Astrocyte (in vitro differentiated cells and primary cell): ENCODE data around the gene TGFBRAP1. TPM values are rescaled to one million over a fixed set of nuclear protein-coding genes. Genes with fewer than 3 reads are reported as not detected.
A peak's percentile ranks its signal among the peaks of the same experiment; 100 is the strongest.

Experiments used
- DNase-seq: peaks from one replicate; pipeline ENCODE4 v3.0.0-alpha.2; 2010; ENCODE audit warnings: low read depth
- FAIRE-seq: peaks from 2 replicates; lab custom pipeline; 2011; peaks lifted over from hg19 to GRCh38; lab: Jason Lieb, UNC
- H2AFZ ChIP-seq: 2 replicates; pipeline ENCODE4 v1.6.0; 2012; ENCODE audit warnings: low read depth, low read length, inconsistent platforms
- H3K27ac ChIP-seq: 2 replicates; pipeline ENCODE4 v1.5.1; 2011; ENCODE audit warnings: low read depth, low read length, inconsistent platforms
- H3K27me3 ChIP-seq: 2 replicates; pipeline ENCODE4 v1.6.0; 2011; ENCODE audit warnings: low read length, inconsistent platforms; ENCODE audit not compliant: insufficient read depth
- H3K36me3 ChIP-seq: 2 replicates; pipeline ENCODE4 v1.5.1; 2011; ENCODE audit warnings: low read length, inconsistent platforms; ENCODE audit not compliant: insufficient read depth
- H3K4me1 ChIP-seq: 2 replicates; pipeline ENCODE4 v1.5.1; 2011; ENCODE audit warnings: low read length, inconsistent platforms; ENCODE audit not compliant: insufficient read depth
- H3K4me2 ChIP-seq: 2 replicates; pipeline ENCODE4 v1.6.0; 2012; ENCODE audit warnings: low read length, inconsistent platforms
- H3K4me3 ChIP-seq: 2 replicates; pipeline ENCODE4 v1.5.1; 2011; ENCODE audit warnings: low read depth, mild to moderate bottlenecking, low read length, inconsistent platforms; ENCODE audit not compliant: insufficient read depth
- H3K79me2 ChIP-seq: 2 replicates; pipeline ENCODE4 v1.6.0; 2012; ENCODE audit warnings: mild to moderate bottlenecking, low read length, inconsistent platforms; ENCODE audit not compliant: insufficient read depth
- H3K9ac ChIP-seq: 2 replicates; pipeline ENCODE4 v1.6.0; 2012; ENCODE audit warnings: mild to moderate bottlenecking, low read length, inconsistent platforms
- H3K9me3 ChIP-seq: 2 replicates; pipeline ENCODE4 v1.5.1; 2012; ENCODE audit warnings: low read depth, mild to moderate bottlenecking, low read length, inconsistent platforms; ENCODE audit not compliant: insufficient read depth
- H4K20me1 ChIP-seq: 2 replicates; pipeline ENCODE4 v1.6.0; 2012; ENCODE audit warnings: low read length, inconsistent platforms; ENCODE audit not compliant: insufficient read depth
- H3K27ac Mint-ChIP-seq: one replicate; pipeline ENCODE4 v1.8.0; 2021; ENCODE audit warnings: mild to moderate bottlenecking, mixed read lengths; ENCODE audit not compliant: unreplicated experiment
- H3K27me3 Mint-ChIP-seq: one replicate; pipeline ENCODE4 v1.8.0; 2021; ENCODE audit warnings: low read depth, mixed read lengths; ENCODE audit not compliant: unreplicated experiment
- H3K36me3 Mint-ChIP-seq: one replicate; pipeline ENCODE4 v1.8.0; 2021; ENCODE audit warnings: low read depth, mixed read lengths; ENCODE audit not compliant: unreplicated experiment
- H3K4me1 Mint-ChIP-seq: one replicate; pipeline ENCODE4 v1.8.0; 2021; ENCODE audit warnings: low read depth, mixed read lengths; ENCODE audit not compliant: unreplicated experiment
- H3K4me3 Mint-ChIP-seq: one replicate; pipeline ENCODE4 v1.8.0; 2021; ENCODE audit warnings: mild to moderate bottlenecking, moderate library complexity, mixed read lengths; ENCODE audit not compliant: unreplicated experiment
- H3K9me3 Mint-ChIP-seq: one replicate; pipeline ENCODE4 v1.8.0; 2021; ENCODE audit warnings: mild to moderate bottlenecking, mixed read lengths; ENCODE audit not compliant: unreplicated experiment
- EZH2 ChIP-seq: IDR thresholded peaks from 2 replicates; pipeline ENCODE4 v1.6.1; 2012; ENCODE audit warnings: mild to moderate bottlenecking, low read length, inconsistent platforms; ENCODE audit not compliant: insufficient read depth
- total RNA-seq: library from RNA; stranded (reverse); gene quantifications from 2 replicates; pipeline ENCODE4 v1.2.1, GENCODE V29; 2021
- TF ChIP-seq, protein P1 (sequence below): IDR thresholded peaks from 2 replicates; pipeline ENCODE4 v1.5.1; 2011; ENCODE audit warnings: low read depth, mild to moderate bottlenecking, inconsistent platforms, low read length, moderate library complexity; ENCODE audit not compliant: insufficient read depth

Gene TGFBRAP1
- total RNA-seq, 1 donor from 2014 or later, result 25.1 TPM

DNA sequence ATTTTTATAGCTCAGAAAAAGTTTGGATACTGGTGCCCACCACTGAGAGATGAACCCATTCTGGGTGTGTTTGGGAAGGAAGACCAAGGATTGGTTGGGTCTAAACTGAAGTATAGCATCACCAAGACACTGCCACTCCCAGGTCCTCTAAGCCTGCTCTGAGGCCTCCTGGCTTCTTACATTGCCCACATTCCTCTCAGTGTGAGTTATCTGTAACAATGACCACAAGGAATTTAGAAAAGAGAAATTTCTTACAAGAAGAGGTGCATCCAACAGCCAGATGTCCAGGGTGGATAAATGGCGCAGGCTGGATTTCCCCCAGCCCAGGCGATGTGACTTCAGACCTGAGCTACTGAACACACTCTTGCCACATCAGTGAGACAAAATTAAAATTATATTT, 89.6 kb downstream of the TGFBRAP1 start:
- Mint-ChIP-seq H3K4me1 (peaks cover 24% of the 10 kb centered on the region), H3K27ac (peak overlapping the region; percentile 98), H3K9me3 (peaks cover 4% of the 10 kb centered on the region), H3K4me3 (no peak overlapping the region), H3K27me3 (peaks cover 2% of the 10 kb centered on the region), H3K36me3 (no peaks in the 10 kb centered on the region)
- Histone ChIP-seq H3K27me3 (no peaks in the 10 kb centered on the region), H3K9me3 (no peaks in the 10 kb centered on the region), H3K36me3 (no peaks in the 10 kb centered on the region), H3K9ac (no peak overlapping the region), H3K4me3 (no peak overlapping the region), H4K20me1 (no peaks in the 10 kb centered on the region), H3K79me2 (no peaks in the 10 kb centered on the region), H3K27ac (peak overlapping the region; percentile 28), H2AFZ (no peak overlapping the region), H3K4me1 (peaks cover 14% of the 10 kb centered on the region), H3K4me2 (peak overlapping the region; percentile 10)
- TF ChIP-seq, protein P1, sequence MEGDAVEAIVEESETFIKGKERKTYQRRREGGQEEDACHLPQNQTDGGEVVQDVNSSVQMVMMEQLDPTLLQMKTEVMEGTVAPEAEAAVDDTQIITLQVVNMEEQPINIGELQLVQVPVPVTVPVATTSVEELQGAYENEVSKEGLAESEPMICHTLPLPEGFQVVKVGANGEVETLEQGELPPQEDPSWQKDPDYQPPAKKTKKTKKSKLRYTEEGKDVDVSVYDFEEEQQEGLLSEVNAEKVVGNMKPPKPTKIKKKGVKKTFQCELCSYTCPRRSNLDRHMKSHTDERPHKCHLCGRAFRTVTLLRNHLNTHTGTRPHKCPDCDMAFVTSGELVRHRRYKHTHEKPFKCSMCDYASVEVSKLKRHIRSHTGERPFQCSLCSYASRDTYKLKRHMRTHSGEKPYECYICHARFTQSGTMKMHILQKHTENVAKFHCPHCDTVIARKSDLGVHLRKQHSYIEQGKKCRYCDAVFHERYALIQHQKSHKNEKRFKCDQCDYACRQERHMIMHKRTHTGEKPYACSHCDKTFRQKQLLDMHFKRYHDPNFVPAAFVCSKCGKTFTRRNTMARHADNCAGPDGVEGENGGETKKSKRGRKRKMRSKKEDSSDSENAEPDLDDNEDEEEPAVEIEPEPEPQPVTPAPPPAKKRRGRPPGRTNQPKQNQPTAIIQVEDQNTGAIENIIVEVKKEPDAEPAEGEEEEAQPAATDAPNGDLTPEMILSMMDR, result no peak
- no peak for TF ChIP-seq EZH2
- DNase-seq (peak; percentile 97), FAIRE-seq (peak; percentile 99)

DNA sequence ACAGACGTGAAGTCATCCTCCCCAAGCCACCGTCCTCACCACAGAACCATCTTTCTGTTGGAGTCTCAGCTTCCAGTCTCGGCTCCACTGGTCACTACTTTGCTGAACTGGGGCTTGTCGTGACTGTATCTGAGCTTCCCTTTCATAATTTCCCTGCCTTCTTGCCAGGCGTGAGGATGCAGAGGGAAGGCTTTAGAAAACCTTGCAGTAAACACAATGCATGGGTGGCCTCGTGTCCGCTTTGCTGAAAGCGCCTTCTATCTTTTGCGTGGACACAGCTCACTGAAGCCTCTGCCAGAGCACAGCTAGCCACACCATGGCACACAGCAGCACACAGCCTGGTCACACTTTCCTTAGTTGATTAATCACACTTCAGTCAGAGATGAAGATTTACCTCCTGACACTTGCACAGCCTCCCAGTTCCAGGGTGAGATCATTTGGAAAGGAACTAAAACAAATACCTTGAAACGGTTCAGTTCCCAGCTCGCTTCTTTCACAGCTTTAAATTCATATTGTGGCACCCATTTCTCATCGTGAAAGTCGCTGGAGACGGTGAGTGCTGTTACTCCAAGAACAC, 90.8 kb downstream of the TGFBRAP1 start:
- TF ChIP-seq EZH2, result no peak
- H3K4me3 Mint-ChIP-seq, result no peak overlapping the region
- H3K4me2 ChIP-seq, result no peak overlapping the region
- H3K4me1 ChIP-seq, result peaks cover 14% of the 10 kb centered on the region
- no peaks in the 10 kb centered on the region for H3K36me3 ChIP-seq
- no peak for FAIRE-seq
- H3K27me3 Mint-ChIP-seq, result peaks cover under 1% of the 10 kb centered on the region
- no peaks in the 10 kb centered on the region for H3K79me2 ChIP-seq
- peak overlapping the region; percentile 64 for H3K27ac Mint-ChIP-seq
- peak overlapping the region; percentile 34 for H2AFZ ChIP-seq
- no peak overlapping the region for H3K9ac ChIP-seq
- H3K4me1 Mint-ChIP-seq, result peaks cover 25% of the 10 kb centered on the region
- DNase-seq, result peak; percentile 42
- no peaks in the 10 kb centered on the region for H3K27me3 ChIP-seq
- H4K20me1 ChIP-seq, result no peaks in the 10 kb centered on the region
- no peak overlapping the region for H3K4me3 ChIP-seq
- no peak overlapping the region for H3K27ac ChIP-seq
- no peaks in the 10 kb centered on the region for H3K9me3 ChIP-seq
- H3K36me3 Mint-ChIP-seq, result no peaks in the 10 kb centered on the region
- peaks cover 4% of the 10 kb centered on the region for H3K9me3 Mint-ChIP-seq

DNA sequence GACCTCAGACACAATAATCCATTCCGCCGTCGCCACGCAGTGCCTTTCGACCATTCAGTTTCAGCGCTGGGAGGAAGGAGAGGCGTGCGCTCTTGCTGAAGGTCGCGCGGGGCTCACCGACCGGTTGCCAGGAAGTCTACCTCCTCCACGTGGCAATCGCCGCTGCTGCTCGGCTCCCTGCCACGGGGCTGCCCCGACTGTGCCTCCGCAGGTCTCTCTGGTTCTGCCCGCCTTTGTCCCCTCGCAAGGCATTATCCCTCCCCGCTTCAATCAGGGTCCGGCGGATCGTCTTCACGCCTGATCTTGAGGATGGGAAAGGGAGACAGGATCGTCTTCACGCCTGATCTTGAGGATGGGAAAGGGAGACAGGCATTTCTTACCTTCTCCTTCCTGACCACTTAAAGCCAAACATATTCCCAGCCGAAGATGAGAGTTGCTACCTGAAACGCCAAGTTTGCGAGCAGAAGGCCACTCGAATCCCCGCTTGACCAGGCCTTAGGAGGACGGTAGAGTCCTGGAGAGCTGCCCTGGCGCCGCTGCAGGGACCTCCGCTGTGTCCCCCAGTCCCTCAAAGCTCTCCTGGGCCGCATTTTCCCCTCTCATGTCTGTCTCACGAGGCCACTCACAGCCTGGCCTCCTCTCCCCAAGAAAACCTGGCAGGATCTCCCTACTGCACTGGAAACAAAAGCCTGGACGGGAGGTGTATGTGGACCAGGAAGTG, 92.3 kb downstream of the TGFBRAP1 start:
- Histone ChIP-seq H4K20me1 (no peaks in the 10 kb centered on the region), H3K9me3 (no peaks in the 10 kb centered on the region), H3K27ac (no peak overlapping the region), H3K36me3 (no peaks in the 10 kb centered on the region), H2AFZ (peak overlapping the region; percentile 65), H3K4me1 (peaks cover 14% of the 10 kb centered on the region), H3K4me2 (no peak overlapping the region), H3K79me2 (no peaks in the 10 kb centered on the region), H3K4me3 (no peak overlapping the region), H3K27me3 (no peaks in the 10 kb centered on the region), H3K9ac (no peak overlapping the region)
- peaks cover 25% of the 10 kb centered on the region for H3K4me1 Mint-ChIP-seq
- no peak overlapping the region for H3K4me3 Mint-ChIP-seq
- DNase-seq, result no peak
- no peaks in the 10 kb centered on the region for H3K27me3 Mint-ChIP-seq
- no peak overlapping the region for H3K27ac Mint-ChIP-seq
- no peak for FAIRE-seq
- H3K36me3 Mint-ChIP-seq, result no peaks in the 10 kb centered on the region
- TF ChIP-seq EZH2, result no peak
- TF ChIP-seq, protein P1, result no peak
- H3K9me3 Mint-ChIP-seq, result no peaks in the 10 kb centered on the region
